DMS114 treated with DMSO at 0.1 percent for 48 hours (cell line): Measurements from ENCODE around the gene PAK4.
"Not testable (repeated sequence)": the region's sequence is repeated elsewhere in the genome, so short reads cannot be mapped to it uniquely, and the experiment has no call there.

ENCODE experiments used
- DNase-seq: peaks from one replicate; lab custom pipeline; 2025; ENCODE audit not compliant: unreplicated experiment; lab: John Stamatoyannopoulos, UW

The PAK4 gene

GRCh38 chr19:39099341-39099740 is 26.2 kb upstream of the PAK4 start:
- no peak for DNase-seq

GRCh38 chr19:39100500-39101166 is 25.0 kb upstream of the PAK4 start:
- no peak for DNase-seq

- no peak for DNase-seq
Measured at GRCh38 chr19:39103151-39103550, 22.4 kb upstream of the PAK4 start.

- no peak for DNase-seq
Measured at GRCh38 chr19:39104186-39104596, 21.4 kb upstream of the PAK4 start.

GRCh38 chr19:39106194-39106593 is 19.4 kb upstream of the PAK4 start:
- no peak for DNase-seq

GRCh38 chr19:39109641-39110040 is 15.9 kb upstream of the PAK4 start:
- DNase-seq: no peak

GRCh38 chr19:39110263-39110967 is 15.2 kb upstream of the PAK4 start:
- DNase-seq: peak; percentile 34

- DNase-seq: no peak
Measured at GRCh38 chr19:39111593-39112199, 13.9 kb upstream of the PAK4 start.

- no peak for DNase-seq
Measured at GRCh38 chr19:39112338-39112890, 13.2 kb upstream of the PAK4 start.

GRCh38 chr19:39113199-39113598 is 12.4 kb upstream of the PAK4 start:
- DNase-seq: no peak

GRCh38 chr19:39115105-39115847 is 10.3 kb upstream of the PAK4 start:
- DNase-seq: no peak

GRCh38 chr19:39117023-39117422 is 8.6 kb upstream of the PAK4 start:
- not testable (repeated sequence) for DNase-seq

GRCh38 chr19:39119830-39120229 is 5.8 kb upstream of the PAK4 start:
- DNase-seq: no peak

GRCh38 chr19:39122934-39123731 is 2.5 kb upstream of the PAK4 start:
- no peak for DNase-seq

GRCh38 chr19:39124136-39124764 is 1.3 kb upstream of the PAK4 start:
- no peak for DNase-seq

GRCh38 chr19:39125199-39125553 is 410 bp upstream of the PAK4 start:
- no peak for DNase-seq

- DNase-seq: no peak
Measured at GRCh38 chr19:39126312-39127187, 964 bp downstream of the PAK4 start.

- no peak for DNase-seq
Measured at GRCh38 chr19:39127812-39128515, 2.4 kb downstream of the PAK4 start.
